ENCODE measurements around the gene GALNT14. TPM values are rescaled to one million over a fixed set of nuclear protein-coding genes. Genes with fewer than 3 reads are reported as not detected.

Gene GALNT14
- total RNA-seq, 4 donors from 2014 or later, result 8.3 to 26.1 (median 16.3) TPM

GRCh38 chr2:30900381-30900780 is 237.9 kb downstream of the GALNT14 start:
- no peak overlapping the region for H3K27ac ChIP-seq
- TF ChIP-seq CTCF (IDR thresholded peaks at IDR 0.05), result no peak
- no peak for TF ChIP-seq POLR2A (IDR thresholded peaks at IDR 0.05)
- no peaks in the 10 kb centered on the region for H3K27me3 ChIP-seq

GRCh38 chr2:30899516-30900054 is 238.7 kb downstream of the GALNT14 start:
- Histone ChIP-seq H3K27ac (no peak overlapping the region), H3K4me1 (no peaks in the 10 kb centered on the region), H3K36me3 (no peaks in the 10 kb centered on the region), H3K4me3 (no peak overlapping the region), H3K9me3 (no peaks in the 10 kb centered on the region), H3K27me3 (no peaks in the 10 kb centered on the region)
- no peak for DNase-seq
- TF ChIP-seq POLR2A (IDR thresholded peaks at IDR 0.05) (no peak), CTCF (IDR thresholded peaks at IDR 0.05) (no peak)

More at GRCh38 chr2:30900381-30900780, 237.9 kb downstream of the GALNT14 start:
- no peaks in the 10 kb centered on the region for H3K36me3 ChIP-seq
- no peaks in the 10 kb centered on the region for H3K4me1 ChIP-seq
- no peaks in the 10 kb centered on the region for H3K9me3 ChIP-seq
- no peak overlapping the region for H3K4me3 ChIP-seq
- DNase-seq, result no peak

GRCh38 chr2:30897539-30897938 is 240.7 kb downstream of the GALNT14 start:
- Histone ChIP-seq H3K27me3 (no peaks in the 10 kb centered on the region), H3K4me3 (no peak overlapping the region), H3K27ac (no peak overlapping the region), H3K36me3 (no peaks in the 10 kb centered on the region), H3K9me3 (no peaks in the 10 kb centered on the region), H3K4me1 (no peaks in the 10 kb centered on the region)
- TF ChIP-seq POLR2A (IDR thresholded peaks at IDR 0.05) (no peak), CTCF (IDR thresholded peaks at IDR 0.05) (no peak)
- DNase-seq, result no peak

- H3K4me3 ChIP-seq, result no peak overlapping the region
- no peak for TF ChIP-seq POLR2A (IDR thresholded peaks at IDR 0.05)
- H3K4me1 ChIP-seq, result no peaks in the 10 kb centered on the region
- H3K9me3 ChIP-seq, result no peaks in the 10 kb centered on the region
- H3K27ac ChIP-seq, result no peak overlapping the region
- no peak for DNase-seq
- no peaks in the 10 kb centered on the region for H3K27me3 ChIP-seq
- H3K36me3 ChIP-seq, result no peaks in the 10 kb centered on the region
Observed at GRCh38 chr2:30894498-30895119, 243.6 kb downstream of the GALNT14 start.

GRCh38 chr2:30888852-30889409 is 249.3 kb downstream of the GALNT14 start:
- TF ChIP-seq POLR2A (IDR thresholded peaks at IDR 0.05), result no peak
- TF ChIP-seq CTCF (IDR thresholded peaks at IDR 0.05), result no peak
- no peaks in the 10 kb centered on the region for H3K4me1 ChIP-seq
- H3K4me3 ChIP-seq, result no peak overlapping the region

GRCh38 chr2:30886080-30886479 is 252.2 kb downstream of the GALNT14 start:
- Histone ChIP-seq H3K36me3 (no peaks in the 10 kb centered on the region), H3K4me1 (no peaks in the 10 kb centered on the region), H3K4me3 (no peak overlapping the region), H3K27me3 (no peaks in the 10 kb centered on the region), H3K27ac (no peak overlapping the region), H3K9me3 (no peaks in the 10 kb centered on the region)
- TF ChIP-seq POLR2A (IDR thresholded peaks at IDR 0.05), result no peak
- no peak for DNase-seq

More at GRCh38 chr2:30888852-30889409, 249.3 kb downstream of the GALNT14 start:
- Histone ChIP-seq H3K9me3 (no peaks in the 10 kb centered on the region), H3K27ac (no peak overlapping the region), H3K36me3 (no peaks in the 10 kb centered on the region), H3K27me3 (no peaks in the 10 kb centered on the region)
- DNase-seq, result no peak
